GM23248 (cell line): ENCODE measurements around the gene LIMCH1. TPM values are rescaled to one million over a fixed set of nuclear protein-coding genes. Genes with fewer than 3 reads are reported as not detected.

Experiments
- DNase-seq: peaks from one replicate; pipeline ENCODE4 v3.0.0-alpha.2; 2015
- H2AFZ ChIP-seq: fragments of 200-600 bp; sonication (generic); 2 replicates; pipeline ENCODE4 v1.6.1; 2016; ENCODE audit warnings: antibody characterized with exemption
- H3F3A ChIP-seq: fragments of 200-600 bp; sonication (generic); 2 replicates; pipeline ENCODE4 v1.6.1; 2016; ENCODE audit warnings: mild to moderate bottlenecking, antibody characterized with exemption, mixed run types; ENCODE audit not compliant: insufficient read depth
- H3K27ac ChIP-seq: fragments of 200-600 bp; sonication (generic); 2 replicates; pipeline ENCODE4 v1.5.1; 2016; ENCODE audit warnings: mild to moderate bottlenecking
- H3K27me3 ChIP-seq: fragments of 200-600 bp; sonication (generic); replicated peaks from 2 replicates; pipeline ENCODE4 v1.6.1; 2016; ENCODE audit warnings: mild to moderate bottlenecking; ENCODE audit not compliant: insufficient read depth
- H3K36me3 ChIP-seq: fragments of 200-600 bp; sonication (generic); 2 replicates; pipeline ENCODE4 v1.6.1; 2016; ENCODE audit warnings: low read depth, mild to moderate bottlenecking
- H3K4me1 ChIP-seq: fragments of 200-600 bp; sonication (generic); 2 replicates; pipeline ENCODE4 v1.6.1; 2016; ENCODE audit warnings: mild to moderate bottlenecking; ENCODE audit not compliant: insufficient read depth
- H3K4me2 ChIP-seq: fragments of 200-600 bp; sonication (generic); one replicate; pipeline ENCODE4 v1.6.1; 2016; ENCODE audit warnings: mild to moderate bottlenecking; ENCODE audit not compliant: unreplicated experiment
- H3K4me3 ChIP-seq: fragments of 200-600 bp; sonication (generic); 2 replicates; pipeline ENCODE4 v1.5.1; 2016; ENCODE audit warnings: mild to moderate bottlenecking
- H3K79me2 ChIP-seq: fragments of 200-600 bp; sonication (generic); 2 replicates; pipeline ENCODE4 v1.6.1; 2016; ENCODE audit warnings: mild to moderate bottlenecking; ENCODE audit not compliant: insufficient read depth
- H3K9ac ChIP-seq: fragments of 200-600 bp; sonication (generic); 2 replicates; pipeline ENCODE4 v1.6.1; 2016; ENCODE audit warnings: mild to moderate bottlenecking
- H3K9me2 ChIP-seq: fragments of 200-600 bp; sonication (generic); 2 replicates; pipeline ENCODE4 v1.6.1; 2016; ENCODE audit warnings: mixed run types, mild to moderate bottlenecking, moderate library complexity; ENCODE audit not compliant: insufficient read depth
- H3K9me3 ChIP-seq: fragments of 200-600 bp; sonication (generic); one replicate; pipeline ENCODE4 v1.6.1; 2017; ENCODE audit warnings: low read depth
- H4K20me1 ChIP-seq: fragments of 200-600 bp; sonication (generic); 2 replicates; pipeline ENCODE4 v1.6.0; 2016; ENCODE audit not compliant: insufficient read depth
- EZH2 ChIP-seq: fragments of 200-600 bp; sonication (generic); IDR thresholded peaks from 2 replicates; pipeline ENCODE4 v1.6.1; 2018; ENCODE audit warnings: antibody characterized with exemption, mild to moderate bottlenecking; ENCODE audit not compliant: insufficient read depth, poor library complexity, severe bottlenecking
- EZH2phosphoT487 ChIP-seq: fragments of 200-600 bp; sonication (generic); IDR thresholded peaks from 2 replicates; pipeline ENCODE4 v1.6.1; 2018; ENCODE audit warnings: antibody characterized with exemption, moderate library complexity, mild to moderate bottlenecking, low read depth; ENCODE audit not compliant: insufficient read depth
- WGBS, 2 experiments: methylation state at CpG; one replicate each; pipeline ENCODE4 v1.1.6; 2015 to 2017; ENCODE audit warnings: low lambda C conversion rate in 2 of 2, low coverage in 1 of 2; ENCODE audit errors: missing lambda C conversion rate in 2 of 2; 5-methylcytosine and 5-hydroxymethylcytosine counted together
- in situ Hi-C: fragments of 300-500 bp; cut with MboI; formaldehyde crosslinking; loops from 2 replicates; pipeline ENCODE4 v1.15.0; 2020
- polyA plus RNA-seq: library from polyadenylated mRNA; unstranded; fragments of >200 nt; fragmentation: Nextera tagmentation; extraction: Ambion mirVana; gene quantifications from 2 replicates; pipeline ENCODE4 v1.2.1, GENCODE V29; 2016
- total RNA-seq: library from RNA; depleted of rRNA; stranded (reverse); fragments of >200 nt; shearing (Covaris generic); gene quantifications from 2 replicates; pipeline ENCODE4 v1.2.3, GENCODE V29; 2014

The LIMCH1 gene
- total and polyA plus RNA-seq, 2 experiments from 2014 or later: 17.4 to 22.2 TPM

DNA sequence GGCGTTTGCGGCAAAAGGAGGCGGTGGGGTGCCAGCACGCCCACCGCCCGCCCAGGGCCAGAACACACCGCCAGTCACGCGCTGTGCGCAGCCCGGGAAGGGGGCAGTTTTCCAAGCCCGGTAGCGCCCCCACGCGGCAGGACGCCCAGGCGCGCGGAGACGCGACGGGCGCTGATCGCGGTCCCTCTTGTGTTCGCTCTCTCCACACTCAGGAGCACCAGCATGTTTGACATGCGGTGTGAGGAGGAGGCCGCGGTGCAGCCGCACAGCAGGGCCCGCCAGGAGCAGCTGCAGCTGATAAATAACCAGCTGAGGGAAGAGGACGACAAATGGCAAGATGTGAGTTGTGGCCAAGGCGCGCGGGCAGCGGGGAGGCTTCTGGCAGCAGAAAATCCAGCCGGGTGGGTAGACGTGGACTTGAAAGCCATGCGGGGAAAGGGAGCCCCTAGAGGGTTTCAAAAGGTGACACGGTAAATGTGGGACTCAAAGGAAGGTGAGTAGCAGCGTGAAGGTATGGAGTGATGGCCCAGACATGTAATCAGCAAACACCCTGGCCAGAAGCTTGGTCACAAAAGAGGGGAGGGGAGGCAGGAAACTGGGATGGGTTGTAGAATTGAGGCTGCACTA, 106.4 kb downstream of the LIMCH1 start:
- no peaks in the 10 kb centered on the region for H3F3A ChIP-seq
- H3K4me3 ChIP-seq: peak overlapping the region; percentile 51
- no peak overlapping the region for H3K9ac ChIP-seq
- WGBS, 2 experiments: 16 to 20% methylated on average over 38 to 41 of the region's 41 CpGs
- H3K4me1 ChIP-seq: 0 out of 2 replicates have a peak, but pooled peaks cover 2% of the 10 kb centered on the region
- no peak overlapping the region for H3K27ac ChIP-seq
- H3K79me2 ChIP-seq: no peaks in the 10 kb centered on the region
- H3K9me2 ChIP-seq: no peaks in the 10 kb centered on the region
- in situ Hi-C loops: no loop called here
- DNase-seq: peak; percentile 55
- peak overlapping the region; percentile 40 for H3K4me2 ChIP-seq
- no peak for TF ChIP-seq EZH2phosphoT487
- no peak for TF ChIP-seq EZH2
- H3K27me3 ChIP-seq: peaks cover 9% of the 10 kb centered on the region; the same call in 1 of the 2 replicates
- no peak overlapping the region for H2AFZ ChIP-seq
- no peaks in the 10 kb centered on the region for H4K20me1 ChIP-seq
- no peaks in the 10 kb centered on the region for H3K36me3 ChIP-seq
- H3K9me3 ChIP-seq: no peaks in the 10 kb centered on the region

DNA sequence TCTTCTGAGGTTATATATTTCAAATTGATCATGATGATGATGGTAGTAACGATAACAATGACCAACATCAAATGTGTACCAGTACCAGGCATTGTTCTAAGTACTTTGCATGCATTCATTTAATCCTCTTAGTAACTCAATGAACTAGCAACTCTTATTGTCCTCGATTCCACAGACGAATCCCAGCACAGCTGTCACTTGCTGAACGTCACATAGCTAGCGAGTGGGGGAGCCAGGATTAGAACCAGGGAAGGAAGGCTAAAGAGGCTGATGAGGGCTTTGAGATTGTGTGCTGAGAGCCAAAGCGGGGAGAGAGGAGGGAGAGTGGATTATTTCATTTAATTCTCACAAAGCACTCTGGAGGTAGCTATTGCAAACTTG, 106.9 kb downstream of the LIMCH1 start:
- Histone ChIP-seq H3K4me1 (0 out of 2 replicates have a peak, but pooled peaks cover 2% of the 10 kb centered on the region), H3K79me2 (no peaks in the 10 kb centered on the region), H3F3A (no peaks in the 10 kb centered on the region), H4K20me1 (no peaks in the 10 kb centered on the region), H3K4me2 (no peak overlapping the region), H3K4me3 (no peak overlapping the region), H3K9me2 (no peaks in the 10 kb centered on the region), H2AFZ (no peak overlapping the region), H3K9ac (no peak overlapping the region), H3K27ac (no peak overlapping the region), H3K9me3 (no peaks in the 10 kb centered on the region), H3K27me3 (peaks cover 9% of the 10 kb centered on the region; the same call in 1 of the 2 replicates), H3K36me3 (no peaks in the 10 kb centered on the region)
- DNase-seq: no peak
- in situ Hi-C loops: no loop called here
- TF ChIP-seq EZH2phosphoT487 (no peak), EZH2 (no peak)
- WGBS, 2 experiments: 79 to 87% methylated on average over 6 of the region's 6 CpGs

DNA sequence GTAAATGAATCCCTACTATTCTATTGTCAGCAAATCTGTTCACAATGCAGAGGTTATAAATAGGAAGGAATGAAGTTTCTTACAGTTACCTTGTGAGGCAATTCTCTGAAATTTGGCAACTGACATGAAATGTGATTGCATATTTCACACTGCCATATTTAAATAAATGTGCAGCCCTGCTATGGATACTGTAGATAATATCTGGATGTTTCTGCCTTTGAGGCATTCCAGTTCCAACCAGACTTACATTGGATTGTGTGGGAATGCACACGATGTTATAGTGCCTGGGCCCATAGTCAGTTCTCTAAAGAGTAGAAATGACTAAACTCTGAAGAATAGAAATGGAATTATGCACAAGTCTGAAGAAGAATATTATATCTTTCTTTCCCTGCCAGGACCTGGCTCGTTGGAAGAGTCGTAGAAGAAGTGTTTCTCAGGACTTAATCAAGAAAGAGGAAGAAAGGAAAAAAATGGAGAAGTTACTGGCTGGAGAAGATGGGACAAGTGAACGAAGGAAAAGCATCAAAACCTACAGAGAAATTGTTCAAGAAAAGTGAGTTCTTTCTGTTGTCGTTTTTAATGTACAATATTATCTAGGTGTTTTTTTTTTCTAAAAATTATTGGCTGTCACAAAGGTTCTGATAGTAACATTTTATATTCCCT, 107.9 kb downstream of the LIMCH1 start:
- in situ Hi-C loops: no loop called here
- Histone ChIP-seq H3K27ac (no peak overlapping the region), H3F3A (no peaks in the 10 kb centered on the region), H4K20me1 (no peaks in the 10 kb centered on the region), H3K9me2 (no peaks in the 10 kb centered on the region), H3K36me3 (no peaks in the 10 kb centered on the region), H2AFZ (no peak overlapping the region), H3K27me3 (peaks cover 9% of the 10 kb centered on the region; the same call in 1 of the 2 replicates), H3K4me1 (0 out of 2 replicates have a peak, but pooled peaks cover 2% of the 10 kb centered on the region), H3K4me2 (no peak overlapping the region), H3K4me3 (no peak overlapping the region), H3K9me3 (no peaks in the 10 kb centered on the region), H3K79me2 (no peaks in the 10 kb centered on the region), H3K9ac (no peak overlapping the region)
- DNase-seq: no peak
- TF ChIP-seq EZH2phosphoT487: no peak
- no peak for TF ChIP-seq EZH2
- WGBS, 2 experiments: 66 to 70% methylated on average over 5 of the region's 5 CpGs

DNA sequence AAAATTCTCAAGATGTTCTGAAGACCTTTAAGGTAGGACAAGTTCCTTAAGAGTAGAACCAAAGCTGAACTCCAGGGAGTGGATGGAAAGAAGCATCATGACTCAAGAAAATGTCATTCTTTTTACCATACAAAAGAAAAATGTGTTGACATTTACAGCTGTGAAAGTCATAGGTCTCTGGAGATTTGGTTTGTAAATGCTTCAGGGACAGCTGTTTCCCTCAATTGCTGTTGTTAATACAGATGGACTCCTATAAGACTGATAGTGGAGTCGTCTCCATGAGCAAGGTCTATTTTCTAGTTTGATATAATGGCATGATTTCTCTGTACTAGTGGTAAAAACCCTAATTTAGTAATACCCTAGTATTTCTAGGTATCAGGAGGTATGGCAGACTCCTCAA, 108.9 kb downstream of the LIMCH1 start:
- no peak overlapping the region for H3K9ac ChIP-seq
- no peak overlapping the region for H2AFZ ChIP-seq
- peaks cover 9% of the 10 kb centered on the region; the same call in 1 of the 2 replicates for H3K27me3 ChIP-seq
- H3K4me2 ChIP-seq: no peak overlapping the region
- WGBS, 2 experiments: 88 to 93% methylated on average over 1 of the region's 1 CpG
- no peaks in the 10 kb centered on the region for H4K20me1 ChIP-seq
- no peaks in the 10 kb centered on the region for H3F3A ChIP-seq
- H3K27ac ChIP-seq: no peak overlapping the region
- H3K9me3 ChIP-seq: no peaks in the 10 kb centered on the region
- in situ Hi-C loops: no loop called here
- no peaks in the 10 kb centered on the region for H3K36me3 ChIP-seq
- TF ChIP-seq EZH2phosphoT487 (no peak), EZH2 (no peak)
- H3K4me3 ChIP-seq: no peak overlapping the region
- peak; percentile 13 for DNase-seq
- no peaks in the 10 kb centered on the region for H3K79me2 ChIP-seq
- H3K9me2 ChIP-seq: no peaks in the 10 kb centered on the region
- 0 out of 2 replicates have a peak, but pooled peaks cover 2% of the 10 kb centered on the region for H3K4me1 ChIP-seq
